IMR-90 (cell line): Measurements from ENCODE around the gene USH2A. TPM values are rescaled to one million over a fixed set of nuclear protein-coding genes. Genes with fewer than 3 reads are reported as not detected.

Experiments used
- ATAC-seq: fragments of 200-7000 bp; cut with Tn5 transposase; 2 replicates; pipeline ENCODE4 v1.9.1; 2020; ENCODE audit warnings: low read depth, mild to moderate bottlenecking, moderate library complexity
- BruUV-seq: library from RNA; stranded (reverse); fragments of 400-500 nt; replicated peaks from 2 replicates; lab custom pipeline; 2021; lab: Mats Ljungman, UMichigan
- CTCF ChIA-PET: fragments of 300-600 bp; formaldehyde crosslinking; extraction: SDS; loops from one replicate; lab custom pipeline; 2021; ENCODE audit warnings: antibody characterized with exemption; lab: Yijun Ruan, JAX
- POLR2A ChIA-PET: fragments of 300-600 bp; sonication (Branson Sonifier 250); formaldehyde crosslinking; loops from one replicate; lab custom pipeline; 2022; ENCODE audit warnings: antibody characterized with exemption; ENCODE audit not compliant: unreplicated experiment; lab: Charles Lee
- DNase-seq: peaks from one replicate; pipeline ENCODE4 v3.0.0; 2013
- H2AFZ ChIP-seq: replicated peaks from 2 replicates; pipeline ENCODE3; 2013; ENCODE audit warnings: low read length, mild to moderate bottlenecking; ENCODE audit not compliant: poor library complexity
- H2AK5ac ChIP-seq: 2 replicates; pipeline ENCODE4 v1.6.1; 2013; ENCODE audit warnings: low read depth, low read length, inconsistent platforms
- H2AK9ac ChIP-seq: replicated peaks from 2 replicates; pipeline ENCODE3; 2013; ENCODE audit warnings: mild to moderate bottlenecking, low read depth, low read length, moderate library complexity; ENCODE audit not compliant: poor library complexity
- H2BK120ac ChIP-seq: 2 replicates; pipeline ENCODE4 v1.6.1; 2013; ENCODE audit warnings: low read depth, low read length, inconsistent platforms
- H2BK15ac ChIP-seq: 3 replicates; pipeline ENCODE4 v1.6.1; 2013; ENCODE audit warnings: low read depth, low read length, inconsistent platforms
- H2BK20ac ChIP-seq: 2 replicates; pipeline ENCODE4 v1.6.1; 2013; ENCODE audit warnings: low read depth, mild to moderate bottlenecking, inconsistent platforms, low read length, moderate library complexity
- H2BK5ac ChIP-seq: 2 replicates; pipeline ENCODE4 v1.6.1; 2013; ENCODE audit warnings: mild to moderate bottlenecking, low read depth, low read length, inconsistent platforms; ENCODE audit not compliant: poor library complexity, severe bottlenecking
- H3K14ac ChIP-seq: replicated peaks from 2 replicates; pipeline ENCODE4 v1.6.1; 2013; ENCODE audit warnings: low read depth, low read length, inconsistent platforms
- H3K18ac ChIP-seq: 2 replicates; pipeline ENCODE4 v1.6.1; 2013; ENCODE audit warnings: low read depth, low read length, control low read depth
- H3K23ac ChIP-seq: 2 replicates; pipeline ENCODE4 v1.6.1; 2013; ENCODE audit warnings: low read depth, low read length, inconsistent platforms
- H3K27ac ChIP-seq: 2 replicates; pipeline ENCODE4 v1.5.1; 2013; ENCODE audit warnings: mild to moderate bottlenecking, control low read depth, low read length; ENCODE audit not compliant: insufficient read depth
- H3K27me3 ChIP-seq: 2 replicates; pipeline ENCODE4 v1.6.1; 2013; ENCODE audit warnings: low read length; ENCODE audit not compliant: control insufficient read depth, insufficient read depth
- H3K36me3 ChIP-seq: 2 replicates; pipeline ENCODE4 v1.6.1; 2013; ENCODE audit warnings: low read length, mixed read lengths; ENCODE audit not compliant: control insufficient read depth, insufficient read depth
- H3K4ac ChIP-seq: 2 replicates; pipeline ENCODE4 v1.6.1; 2013; ENCODE audit warnings: low read depth, low read length, inconsistent platforms
- H3K4me1 ChIP-seq: 2 replicates; pipeline ENCODE4 v1.6.1; 2013; ENCODE audit warnings: low read length, mixed read lengths; ENCODE audit not compliant: control insufficient read depth, insufficient read depth
- H3K4me2 ChIP-seq: 2 replicates; pipeline ENCODE4 v1.6.1; 2013; ENCODE audit warnings: low read depth, mild to moderate bottlenecking, control low read depth, low read length, moderate library complexity
- H3K4me3 ChIP-seq: 2 replicates; pipeline ENCODE4 v1.5.1; 2013; ENCODE audit warnings: low read depth, mild to moderate bottlenecking, control low read depth, low read length, moderate library complexity; ENCODE audit not compliant: insufficient read depth
- H3K56ac ChIP-seq: 2 replicates; pipeline ENCODE4 v1.6.1; 2013; ENCODE audit warnings: low read length, inconsistent platforms; ENCODE audit not compliant: insufficient read depth; ENCODE audit errors: extremely low read depth
- H3K79me1 ChIP-seq, 2 experiments: 2 replicates each; pipeline ENCODE4 v1.6.1; 2013; ENCODE audit warnings: low read length in 2 of 2, inconsistent platforms in 1 of 2, low read depth in 1 of 2
- H3K9ac ChIP-seq: 2 replicates; pipeline ENCODE4 v1.6.1; 2013; ENCODE audit warnings: low read depth, low read length, control low read depth
- H3K9me1 ChIP-seq: 2 replicates; pipeline ENCODE4 v1.6.1; 2013; ENCODE audit warnings: low read length, inconsistent platforms; ENCODE audit not compliant: insufficient read depth
- H3K9me3 ChIP-seq: 2 replicates; pipeline ENCODE4 v1.6.1; 2013; ENCODE audit warnings: low read length; ENCODE audit not compliant: control insufficient read depth, insufficient read depth
- H4K20me1 ChIP-seq: 2 replicates; pipeline ENCODE4 v1.6.1; 2013; ENCODE audit warnings: low read length, inconsistent platforms; ENCODE audit not compliant: insufficient read depth
- H4K5ac ChIP-seq: 2 replicates; pipeline ENCODE4 v1.6.1; 2013; ENCODE audit warnings: mild to moderate bottlenecking, low read depth, low read length, control low read depth
- H4K8ac ChIP-seq, 2 experiments: 2 replicates each; pipeline ENCODE4 v1.6.1; 2013; ENCODE audit warnings: low read depth in 2 of 2, low read length in 2 of 2, control low read depth in 1 of 2, inconsistent platforms in 1 of 2
- H4K91ac ChIP-seq: 2 replicates; pipeline ENCODE4 v1.6.1; 2013; ENCODE audit warnings: low read depth, low read length, inconsistent platforms; ENCODE audit not compliant: insufficient read depth
- MXI1 ChIP-seq: IDR thresholded peaks from 2 replicates; pipeline ENCODE4 v1.6.1; 2012; ENCODE audit warnings: low read depth, mild to moderate bottlenecking, low read length, moderate library complexity, borderline replicate concordance
- WGBS, 2 experiments: methylation state at CpG; one replicate each; pipeline versions ENCODE4 v1.1.5 to v1.1.7; 2013; ENCODE audit warnings: missing lambda C conversion rate in 2 of 2; ENCODE audit not compliant: insufficient read length in 1 of 2; ENCODE audit errors: extremely low coverage in 2 of 2; 5-methylcytosine and 5-hydroxymethylcytosine counted together
- dilution Hi-C: fragments of 300-500 bp; cut with HindIII; formaldehyde crosslinking; loops from one replicate; pipeline ENCODE4 v1.14.3; 2018; ENCODE audit warnings: low sequenced_read_pairs; ENCODE audit not compliant: unreplicated experiment
- in situ Hi-C: fragments of 300-500 bp; cut with MboI; formaldehyde crosslinking; loops from 3 replicates; pipeline ENCODE4 v1.14.3; 2019; ENCODE audit warnings: low sequenced_read_pairs, inconsistent platforms, mixed read lengths
- intact Hi-C: fragments of 100-400 bp; cut with micrococcal nuclease; formaldehyde crosslinking; loops from 2 replicates; pipeline ENCODE4 v1.10.0; 2022
- polyA plus RNA-seq, 3 experiments: library from polyadenylated mRNA; depleted of rRNA; stranded (reverse); fragments of >200 nt; gene quantifications; 2 replicates each; pipeline ENCODE4 v1.2.3, GENCODE V29; 2012; ENCODE audit warnings: low replicate concordance in 1 of 3
- total RNA-seq: library from RNA; depleted of rRNA; stranded (reverse); fragments of >200 nt; gene quantifications from 2 replicates; pipeline ENCODE4 v1.2.3, GENCODE V29; 2012
- TF ChIP-seq, protein P1 (sequence below): conservative IDR thresholded peaks from 2 replicates; pipeline ENCODE4 v1.5.1; 2012; ENCODE audit warnings: mild to moderate bottlenecking, low read depth, low read length, improper control_type of control experiment

USH2A gene
- total and polyA plus RNA-seq, 2 of the 4 experiments (the other 2 are of a cell fraction) = under 0.01 to 0.02 TPM

DNA sequence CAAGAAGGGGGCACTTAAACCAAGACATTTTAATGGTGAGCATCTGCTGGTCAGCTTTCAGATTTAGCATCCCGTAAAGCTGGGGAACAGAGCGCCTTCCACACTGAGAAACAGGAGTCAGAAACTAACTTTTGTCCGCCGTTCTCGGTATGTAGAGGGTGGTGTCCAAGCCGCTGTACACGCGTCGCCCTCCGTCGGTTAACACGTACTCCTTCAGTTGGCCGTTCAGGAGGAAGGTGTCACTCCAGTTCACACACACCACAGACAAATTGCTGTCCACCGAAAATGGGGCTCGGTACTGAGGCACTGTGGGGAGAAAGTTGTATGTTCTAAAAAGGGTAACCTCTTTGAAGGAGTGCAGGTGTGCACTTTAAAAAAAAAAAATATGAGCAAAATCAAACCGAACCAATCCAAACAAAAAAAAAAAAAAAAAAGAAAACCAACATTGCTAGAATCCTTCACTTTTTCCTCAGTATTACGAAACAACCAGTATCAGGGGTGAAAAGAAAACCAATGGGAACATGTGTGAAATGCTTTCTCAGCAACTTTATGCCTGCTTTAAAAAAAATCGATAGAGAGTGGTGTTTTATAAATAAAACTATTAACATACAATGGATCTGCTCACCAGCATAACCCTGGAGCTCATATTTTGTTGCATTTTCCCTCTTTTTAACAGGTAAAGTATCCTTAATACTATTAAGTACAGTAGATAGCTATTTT lies 782.7 kb downstream of the USH2A start:
- Histone ChIP-seq H2BK20ac (no peak overlapping the region), H3K9me3 (no peaks in the 10 kb centered on the region), H2BK15ac (no peak overlapping the region), H4K91ac (no peak overlapping the region), H3K18ac (no peak overlapping the region), H3K9ac (no peak overlapping the region), H3K4me1 (peaks cover 6% of the 10 kb centered on the region; the same call in 1 of the 2 replicates), H3K23ac (no peak overlapping the region), H3K27ac (no peak overlapping the region), H2BK5ac (no peak overlapping the region), H3K4me2 (no peak overlapping the region), H3K79me1 (no peaks in the 10 kb centered on the region), H3K4me3 (no peak overlapping the region), H4K5ac (no peak overlapping the region), H3K14ac (no peak overlapping the region), H4K20me1 (no peaks in the 10 kb centered on the region), H2BK120ac (no peak overlapping the region), H2AK9ac (no peak overlapping the region), H3K56ac (no peak overlapping the region), H2AFZ (no peak overlapping the region), H3K9me1 (peaks cover 7% of the 10 kb centered on the region; the same call in 1 of the 2 replicates), H2AK5ac (no peak overlapping the region; the same call in 1 of the 2 replicates), H3K36me3 (no peaks in the 10 kb centered on the region), H3K4ac (no peak overlapping the region), H3K27me3 (no peaks in the 10 kb centered on the region; the same call in 1 of the 2 replicates), H4K8ac (no peak overlapping the region)
- no CpG with 5 or more reads among the region's 18 CpGs for WGBS, 2 experiments
- CTCF ChIA-PET = no interaction called here
- no peak for ATAC-seq
- POLR2A ChIA-PET = no interaction called here
- TF ChIP-seq MXI1 = no peak
- TF ChIP-seq, protein P1, sequence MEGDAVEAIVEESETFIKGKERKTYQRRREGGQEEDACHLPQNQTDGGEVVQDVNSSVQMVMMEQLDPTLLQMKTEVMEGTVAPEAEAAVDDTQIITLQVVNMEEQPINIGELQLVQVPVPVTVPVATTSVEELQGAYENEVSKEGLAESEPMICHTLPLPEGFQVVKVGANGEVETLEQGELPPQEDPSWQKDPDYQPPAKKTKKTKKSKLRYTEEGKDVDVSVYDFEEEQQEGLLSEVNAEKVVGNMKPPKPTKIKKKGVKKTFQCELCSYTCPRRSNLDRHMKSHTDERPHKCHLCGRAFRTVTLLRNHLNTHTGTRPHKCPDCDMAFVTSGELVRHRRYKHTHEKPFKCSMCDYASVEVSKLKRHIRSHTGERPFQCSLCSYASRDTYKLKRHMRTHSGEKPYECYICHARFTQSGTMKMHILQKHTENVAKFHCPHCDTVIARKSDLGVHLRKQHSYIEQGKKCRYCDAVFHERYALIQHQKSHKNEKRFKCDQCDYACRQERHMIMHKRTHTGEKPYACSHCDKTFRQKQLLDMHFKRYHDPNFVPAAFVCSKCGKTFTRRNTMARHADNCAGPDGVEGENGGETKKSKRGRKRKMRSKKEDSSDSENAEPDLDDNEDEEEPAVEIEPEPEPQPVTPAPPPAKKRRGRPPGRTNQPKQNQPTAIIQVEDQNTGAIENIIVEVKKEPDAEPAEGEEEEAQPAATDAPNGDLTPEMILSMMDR = no peak
- BruUV-seq = no TSS peak
- intact Hi-C loops (no loop called here), dilution Hi-C loops (no loop called here), in situ Hi-C loops (no loop called here)
- no peak for DNase-seq
